Neuronal stem cell (in vitro differentiated cells): ENCODE data around the gene IDUA.

Source experiments
- DNase-seq: peaks from one replicate; pipeline ENCODE4 v3.0.0-alpha.2; 2013; ENCODE audit warnings: low spot score
- H2AFZ ChIP-seq: one replicate; pipeline ENCODE4 v1.6.1; 2013; ENCODE audit warnings: mild to moderate bottlenecking, low read length, inconsistent platforms
- H2AK5ac ChIP-seq: 2 replicates; pipeline ENCODE4 v1.6.1; 2013; ENCODE audit warnings: low read depth, mild to moderate bottlenecking, inconsistent platforms, low read length, moderate library complexity, mixed read lengths
- H2BK120ac ChIP-seq: 2 replicates; pipeline ENCODE4 v1.6.1; 2013; ENCODE audit warnings: low read depth, mild to moderate bottlenecking, inconsistent platforms, low read length, moderate library complexity, mixed read lengths
- H2BK12ac ChIP-seq: one replicate; pipeline ENCODE4 v1.6.1; 2013; ENCODE audit warnings: low read length, inconsistent platforms
- H2BK15ac ChIP-seq: 2 replicates; pipeline ENCODE4 v1.6.1; 2013; ENCODE audit warnings: mild to moderate bottlenecking, low read length, inconsistent platforms, mixed read lengths
- H2BK5ac ChIP-seq: one replicate; pipeline ENCODE4 v1.6.1; 2013; ENCODE audit warnings: inconsistent platforms, mild to moderate bottlenecking, low read length, moderate library complexity
- H3K14ac ChIP-seq: one replicate; pipeline ENCODE4 v1.6.1; 2013; ENCODE audit warnings: low read length, inconsistent platforms
- H3K18ac ChIP-seq: 2 replicates; pipeline ENCODE4 v1.6.1; 2013; ENCODE audit warnings: low read length, inconsistent platforms
- H3K23ac ChIP-seq: 2 replicates; pipeline ENCODE4 v1.6.1; 2013; ENCODE audit warnings: low read depth, mild to moderate bottlenecking, mixed read lengths, low read length, inconsistent platforms; ENCODE audit not compliant: poor library complexity
- H3K27ac ChIP-seq: replicated peaks from 3 replicates; pipeline ENCODE4 v1.5.1; 2013; ENCODE audit warnings: low read length, inconsistent platforms
- H3K27me3 ChIP-seq, 3 experiments: 2 replicates each; pipeline ENCODE4 v1.6.1; 2013; ENCODE audit warnings: low read length in 3 of 3, mild to moderate bottlenecking in 2 of 3, inconsistent platforms in 1 of 3, low read depth in 1 of 3, mixed read lengths in 1 of 3, moderate library complexity in 1 of 3; ENCODE audit not compliant: control insufficient read depth in 3 of 3, insufficient read depth in 3 of 3
- H3K36me3 ChIP-seq, 2 donors: replicated peaks in 1 of 2; 2 replicates each; pipeline ENCODE4 v1.6.1; 2013; ENCODE audit warnings: low read length in 2 of 2; ENCODE audit not compliant: control insufficient read depth in 2 of 2, insufficient read depth in 2 of 2
- H3K4ac ChIP-seq: 2 replicates; pipeline ENCODE4 v1.6.1; 2013; ENCODE audit warnings: inconsistent platforms, mild to moderate bottlenecking, low read length, moderate library complexity
- H3K4me1 ChIP-seq, 2 donors: 1 replicate in 1 of 2; 2 replicates in 1 of 2; pipeline ENCODE4 v1.6.1; 2013; ENCODE audit warnings: low read length in 2 of 2, low read depth in 1 of 2; ENCODE audit not compliant: control insufficient read depth in 2 of 2, insufficient read depth in 1 of 2
- H3K4me2 ChIP-seq: one replicate; pipeline ENCODE4 v1.6.1; 2013; ENCODE audit warnings: mild to moderate bottlenecking, low read length, inconsistent platforms; ENCODE audit not compliant: insufficient read depth, poor library complexity, severe bottlenecking
- H3K4me3 ChIP-seq, 2 donors: 2 replicates each; pipeline ENCODE4 v1.5.1; 2013; ENCODE audit warnings: low read length in 2 of 2, mild to moderate bottlenecking in 2 of 2, inconsistent platforms in 1 of 2, moderate library complexity in 1 of 2
- H3K79me1 ChIP-seq: one replicate; pipeline ENCODE4 v1.6.1; 2013; ENCODE audit warnings: low read depth, mild to moderate bottlenecking, inconsistent platforms, low read length, moderate library complexity
- H3K9ac ChIP-seq: one replicate; pipeline ENCODE4 v1.6.1; 2013; ENCODE audit warnings: mild to moderate bottlenecking, low read depth, low read length, inconsistent platforms; ENCODE audit not compliant: poor library complexity
- H3K9me3 ChIP-seq, 2 donors: replicated peaks in 1 of 2; 2 replicates each; pipeline versions ENCODE3 to v1.6.1; 2013; ENCODE audit warnings: low read length in 2 of 2, mild to moderate bottlenecking in 2 of 2, inconsistent platforms in 1 of 2, low read depth in 1 of 2, mixed read lengths in 1 of 2, moderate library complexity in 1 of 2; ENCODE audit not compliant: control insufficient read depth in 2 of 2, insufficient read depth in 1 of 2
- H4K8ac ChIP-seq: one replicate; pipeline ENCODE4 v1.6.1; 2013; ENCODE audit warnings: low read depth, mild to moderate bottlenecking, inconsistent platforms, low read length, moderate library complexity
- H4K91ac ChIP-seq: one replicate; pipeline ENCODE4 v1.6.1; 2013; ENCODE audit warnings: low read length, low read depth, mild to moderate bottlenecking, inconsistent platforms; ENCODE audit not compliant: poor library complexity
- WGBS, 2 donors: extraction: QIAGEN DNeasy Blood & Tissue Kit; methylation state at CpG; one replicate each; pipeline ENCODE4 v1.1.7; 2013; ENCODE audit warnings: missing lambda C conversion rate in 2 of 2, mixed read lengths in 1 of 2; ENCODE audit not compliant: insufficient read length in 2 of 2, insufficient replicate concordance in 1 of 2; ENCODE audit errors: extremely low coverage in 2 of 2; 5-methylcytosine and 5-hydroxymethylcytosine counted together

Gene IDUA

DNA sequence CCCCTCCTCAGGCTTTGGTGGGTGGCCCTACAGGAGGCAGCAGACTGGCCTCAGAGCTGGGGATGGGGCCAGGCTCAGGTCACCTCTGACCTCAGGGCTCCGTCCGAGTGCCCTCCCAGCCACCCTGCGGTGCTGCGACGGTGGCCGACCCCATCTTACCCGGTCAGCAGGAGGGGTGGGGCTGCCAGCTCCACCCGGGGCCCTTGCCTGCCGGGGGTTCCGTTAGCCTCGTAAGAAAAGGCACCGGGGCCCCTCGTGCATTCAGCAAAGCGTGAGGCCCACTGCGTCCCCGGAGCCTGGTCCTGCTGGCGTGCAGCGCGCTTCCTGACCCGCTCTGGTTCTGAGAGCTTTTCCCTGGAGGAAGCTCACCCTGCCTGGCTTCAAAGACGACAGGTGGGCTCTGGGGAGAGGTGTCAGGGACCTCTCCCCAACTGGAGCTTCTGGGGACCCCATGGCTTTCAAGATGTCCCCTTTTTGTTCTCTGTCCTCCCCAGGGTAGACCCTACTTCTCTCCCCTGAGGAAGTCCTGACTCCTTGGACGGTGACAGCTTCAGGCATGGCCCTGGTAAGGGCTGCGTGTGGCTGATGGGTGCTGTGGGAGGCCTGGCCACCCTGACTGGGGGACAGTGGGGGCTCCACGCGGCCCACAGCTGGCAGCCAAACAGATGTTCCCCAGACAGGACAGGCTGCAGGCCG lies 40.5 kb downstream of the IDUA start:
- H2AFZ ChIP-seq, result no peak overlapping the region
- H3K9ac ChIP-seq, result peak overlapping the region; percentile 38
- peaks cover 12 to 32% of the 10 kb centered on the region in 2 donors for H3K4me1 ChIP-seq
- no peak overlapping the region for H3K4ac ChIP-seq
- no peak overlapping the region for H4K91ac ChIP-seq
- peak overlapping the region; percentile 100 for H2AK5ac ChIP-seq
- peaks cover 0 to 11% of the 10 kb centered on the region in 2 donors for H3K9me3 ChIP-seq
- no peak overlapping the region for H3K4me2 ChIP-seq
- DNase-seq, result no peak
- peak overlapping the region; percentile 90 for H2BK5ac ChIP-seq
- peaks cover 0 to 4% (median 0%) of the 10 kb centered on the region in 3 experiments for H3K27me3 ChIP-seq
- no peak overlapping the region for H3K4me3 ChIP-seq
- H2BK120ac ChIP-seq, result no peak overlapping the region
- H2BK12ac ChIP-seq, result peak overlapping the region; percentile 41
- peaks cover 21 to 30% of the 10 kb centered on the region in 2 donors for H3K36me3 ChIP-seq
- WGBS, 2 donors, result no CpG with 5 or more reads among the region's 26 CpGs
- H3K14ac ChIP-seq, result peak overlapping the region; percentile 63
- peak overlapping the region; percentile 5 for H3K18ac ChIP-seq
- peak overlapping the region; percentile 59 for H3K27ac ChIP-seq
- peaks cover 7% of the 10 kb centered on the region for H3K79me1 ChIP-seq
- H2BK15ac ChIP-seq, result no peak overlapping the region
- no peak overlapping the region for H4K8ac ChIP-seq
- H3K23ac ChIP-seq, result no peak overlapping the region

DNA sequence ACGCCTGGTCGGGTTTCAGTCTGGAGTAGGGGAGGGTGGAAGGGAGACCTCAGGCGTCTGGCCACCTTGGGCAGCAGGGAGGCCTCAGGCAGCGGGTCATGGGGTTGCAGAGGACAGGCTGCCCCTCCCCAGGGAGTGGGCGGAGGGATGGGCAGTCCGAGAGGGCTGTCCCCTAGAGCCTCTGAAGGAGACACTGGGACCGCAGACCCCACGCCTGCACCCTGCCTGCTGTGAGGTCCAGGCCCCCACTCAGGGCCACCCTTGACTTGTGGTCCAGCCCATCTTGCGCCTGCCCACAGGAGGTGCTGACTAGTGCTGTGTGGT lies 41.0 kb downstream of the IDUA start:
- Histone ChIP-seq H3K23ac (no peak overlapping the region), H3K4me2 (no peak overlapping the region), H2AFZ (no peak overlapping the region), H3K18ac (peak overlapping the region; percentile 5), H3K27me3 (peaks cover 0 to 5% (median 0%) of the 10 kb centered on the region in 3 experiments), H3K27ac (no peak overlapping the region), H2BK5ac (peak overlapping the region; percentile 90), H3K4me3 (no peak overlapping the region), H3K9ac (peak overlapping the region; percentile 38), H3K14ac (peak overlapping the region; percentile 63), H2BK12ac (no peak overlapping the region), H3K4ac (peak overlapping the region; percentile 2), H3K9me3 (peaks cover 0 to 11% of the 10 kb centered on the region in 2 donors), H3K36me3 (peaks cover 21 to 27% of the 10 kb centered on the region in 2 donors), H3K79me1 (peaks cover 7% of the 10 kb centered on the region), H4K91ac (no peak overlapping the region), H3K4me1 (peaks cover 12 to 32% of the 10 kb centered on the region in 2 donors), H2BK120ac (no peak overlapping the region), H2AK5ac (peak overlapping the region; percentile 100), H4K8ac (no peak overlapping the region), H2BK15ac (peak overlapping the region; percentile 58)
- no CpG with 5 or more reads among the region's 9 CpGs for WGBS, 2 donors
- no peak for DNase-seq

DNA sequence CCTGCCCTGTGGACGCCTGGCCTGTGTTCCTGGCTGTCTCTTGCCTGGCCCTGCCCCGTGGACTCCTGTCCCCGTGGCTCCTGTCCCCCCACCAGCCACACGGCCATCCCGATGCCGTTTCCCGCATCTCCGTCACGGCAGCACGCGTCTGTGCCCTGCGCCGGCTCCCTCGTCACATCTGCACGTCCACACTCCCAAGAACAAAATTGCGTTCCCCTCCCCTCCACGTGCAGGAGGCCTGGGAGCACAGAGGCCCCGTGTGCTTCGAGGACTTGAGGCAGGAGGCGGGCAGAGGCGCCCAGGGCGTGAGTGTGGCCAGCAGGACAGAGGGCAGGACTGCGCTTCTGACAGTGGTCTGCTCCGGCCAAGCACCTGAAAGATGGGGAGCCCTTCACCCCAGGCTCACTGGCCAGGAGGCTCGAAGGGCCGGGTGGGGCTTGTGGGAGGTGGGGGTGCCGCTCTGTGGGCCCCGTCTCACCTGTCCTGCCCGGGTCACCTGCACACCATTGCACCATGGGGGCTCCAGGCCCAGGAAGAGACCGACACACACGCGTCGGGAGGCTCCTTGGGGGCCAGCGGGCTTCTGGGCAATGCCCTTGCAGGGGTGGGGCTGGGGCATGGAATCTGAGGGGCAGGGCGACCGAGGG lies 41.9 kb downstream of the IDUA start:
- peak overlapping the region; percentile 58 for H2BK15ac ChIP-seq
- H2AK5ac ChIP-seq, result peak overlapping the region; percentile 100
- H2BK120ac ChIP-seq, result no peak overlapping the region
- no peak overlapping the region for H4K91ac ChIP-seq
- peaks cover 12 to 35% of the 10 kb centered on the region in 2 donors for H3K4me1 ChIP-seq
- H2AFZ ChIP-seq, result no peak overlapping the region
- peak overlapping the region; percentile 43 for H4K8ac ChIP-seq
- H3K27ac ChIP-seq, result peak overlapping the region; percentile 9
- peak overlapping the region; percentile 90 for H2BK5ac ChIP-seq
- no peak overlapping the region for H3K4me2 ChIP-seq
- H3K4me3 ChIP-seq, result peak overlapping the region in 1 of 2 donors; percentile 34
- peaks cover 20 to 27% of the 10 kb centered on the region in 2 donors for H3K36me3 ChIP-seq
- WGBS, 2 donors, result no CpG with 5 or more reads among the region's 36 CpGs
- peaks cover 0 to 11% of the 10 kb centered on the region in 2 donors for H3K9me3 ChIP-seq
- H3K79me1 ChIP-seq, result peaks cover 5% of the 10 kb centered on the region
- peak overlapping the region; percentile 5 for H3K18ac ChIP-seq
- DNase-seq, result no peak
- peak overlapping the region; percentile 77 for H3K9ac ChIP-seq
- peak overlapping the region; percentile 89 for H3K4ac ChIP-seq
- H3K27me3 ChIP-seq, result peaks cover 0 to 7% (median 0%) of the 10 kb centered on the region in 3 experiments
- H2BK12ac ChIP-seq, result peak overlapping the region; percentile 99
- H3K14ac ChIP-seq, result peak overlapping the region; percentile 98
- peak overlapping the region; percentile 89 for H3K23ac ChIP-seq

DNA sequence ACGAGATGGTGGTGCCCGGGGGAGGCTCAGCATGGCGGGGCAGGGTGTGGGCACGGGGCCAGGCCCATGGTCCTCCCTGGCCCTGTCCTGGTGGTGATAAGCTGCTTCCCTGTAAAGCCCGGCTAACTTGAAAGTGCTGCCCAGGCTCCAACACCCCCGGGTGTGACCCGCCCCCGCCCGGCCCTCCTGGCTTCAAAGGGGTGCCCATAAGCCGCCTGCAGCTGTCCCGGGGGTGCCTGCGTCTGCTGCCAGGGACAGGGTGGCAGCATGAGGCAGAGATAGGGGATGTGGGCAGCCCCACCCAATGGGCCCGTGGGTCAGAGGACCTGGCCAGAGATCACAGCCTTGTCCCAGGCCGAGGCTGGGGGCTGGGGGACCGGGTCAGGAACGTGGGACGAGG lies 42.7 kb downstream of the IDUA start:
- Histone ChIP-seq H2BK120ac (no peak overlapping the region), H3K23ac (peak overlapping the region; percentile 89), H2BK15ac (peak overlapping the region; percentile 95), H3K14ac (no peak overlapping the region), H2BK12ac (peak overlapping the region; percentile 84), H3K4me3 (no peak overlapping the region), H3K18ac (peak overlapping the region; percentile 87), H3K79me1 (peaks cover under 1% of the 10 kb centered on the region), H3K27ac (no peak overlapping the region), H4K8ac (no peak overlapping the region), H3K4me1 (peaks cover 12 to 39% of the 10 kb centered on the region in 2 donors), H2AK5ac (peak overlapping the region; percentile 100), H2AFZ (no peak overlapping the region), H3K4me2 (no peak overlapping the region), H3K27me3 (peaks cover 0 to 7% (median 0%) of the 10 kb centered on the region in 3 experiments), H3K4ac (peak overlapping the region; percentile 17), H3K9ac (no peak overlapping the region), H2BK5ac (peak overlapping the region; percentile 94), H4K91ac (peak overlapping the region; percentile 32), H3K36me3 (peaks cover 15 to 22% of the 10 kb centered on the region in 2 donors), H3K9me3 (peaks cover 0 to 11% of the 10 kb centered on the region in 2 donors)
- DNase-seq, result no peak
- no CpG with 5 or more reads among the region's 17 CpGs for WGBS, 2 donors
